Measurements from ENCODE around the gene CDAN1.

Gene CDAN1

GRCh38 chr15:42736793-42737528 lies at the start of gene CDAN1:
CDAN1 (minus strand) TSS chr15:42737128; CDS start chr15:42737102, 26 bp downstream.
- TF ChIP-seq EP300 (IDR thresholded peaks at IDR 0.05; ENCODE audit: borderline replicate concordance) (no peak; the same call in 1 of the 2 replicates), TCF12 (IDR thresholded peaks at IDR 0.05; ENCODE audit: low read depth) (no peak), TAF1 (IDR thresholded peaks at IDR 0.05; ENCODE audit: low read depth) (peak; percentile 85), CEBPB (IDR thresholded peaks at IDR 0.05) (no peak), ZBTB7A (IDR thresholded peaks at IDR 0.05; ENCODE audit: low read depth) (0 out of 2 replicates have a peak, but pooled peaks have one; percentile 19), MAX (IDR thresholded peaks at IDR 0.05) (peak; percentile 36; the same call in 1 of the 2 replicates), NFIC (IDR thresholded peaks at IDR 0.05) (no peak), YY1 (IDR thresholded peaks at IDR 0.05; ENCODE audit: low read depth) (peak; percentile 87), REST (IDR thresholded peaks at IDR 0.05; ENCODE audit: low read depth) (no peak), CREB1 (IDR thresholded peaks at IDR 0.05; ENCODE audit: low read depth) (no peak), RAD21 (IDR thresholded peaks at IDR 0.05; ENCODE audit: low read depth) (no peak), USF1 (IDR thresholded peaks at IDR 0.05) (no peak)

GRCh38 chr15:42785569-42785968 lies 48.6 kb upstream of the CDAN1 start:
- TF ChIP-seq NFIC (IDR thresholded peaks at IDR 0.05) (no peak), CREB1 (IDR thresholded peaks at IDR 0.05; ENCODE audit: low read depth) (no peak), MAX (IDR thresholded peaks at IDR 0.05) (no peak), FOXM1 (IDR thresholded peaks at IDR 0.05; ENCODE audit: borderline replicate concordance, low read depth) (no peak), TEAD4 (IDR thresholded peaks at IDR 0.05) (no peak), TCF12 (IDR thresholded peaks at IDR 0.05; ENCODE audit: low read depth) (no peak), EP300 (IDR thresholded peaks at IDR 0.05; ENCODE audit: borderline replicate concordance) (no peak), USF1 (IDR thresholded peaks at IDR 0.05) (no peak), ZBTB7A (IDR thresholded peaks at IDR 0.05; ENCODE audit: low read depth) (no peak), TAF1 (IDR thresholded peaks at IDR 0.05; ENCODE audit: low read depth) (no peak), EGR1 (IDR thresholded peaks at IDR 0.05) (no peak), CEBPB (IDR thresholded peaks at IDR 0.05) (no peak), RAD21 (IDR thresholded peaks at IDR 0.05; ENCODE audit: low read depth) (no peak), YY1 (IDR thresholded peaks at IDR 0.05; ENCODE audit: low read depth) (no peak)

- TF ChIP-seq NFIC (IDR thresholded peaks at IDR 0.05), result no peak
- TF ChIP-seq MAX (IDR thresholded peaks at IDR 0.05), result no peak
- TF ChIP-seq TCF12 (IDR thresholded peaks at IDR 0.05; ENCODE audit: low read depth), result no peak
- TF ChIP-seq REST (IDR thresholded peaks at IDR 0.05; ENCODE audit: low read depth), result no peak
- no peak for TF ChIP-seq CEBPB (IDR thresholded peaks at IDR 0.05)
- no peak for TF ChIP-seq CREB1 (IDR thresholded peaks at IDR 0.05; ENCODE audit: low read depth)
- TF ChIP-seq EP300 (IDR thresholded peaks at IDR 0.05; ENCODE audit: borderline replicate concordance), result no peak
- no peak for TF ChIP-seq FOXM1 (IDR thresholded peaks at IDR 0.05; ENCODE audit: borderline replicate concordance, low read depth)
- TF ChIP-seq TAF1 (IDR thresholded peaks at IDR 0.05; ENCODE audit: low read depth), result no peak
- no peak for TF ChIP-seq EGR1 (IDR thresholded peaks at IDR 0.05)
Measured at GRCh38 chr15:42784705-42785104, 47.8 kb upstream of the CDAN1 start.

- no peak for TF ChIP-seq EGR1 (IDR thresholded peaks at IDR 0.05)
- TF ChIP-seq EP300 (IDR thresholded peaks at IDR 0.05; ENCODE audit: borderline replicate concordance), result no peak
- no peak for TF ChIP-seq MAX (IDR thresholded peaks at IDR 0.05)
- TF ChIP-seq NFIC (IDR thresholded peaks at IDR 0.05), result no peak
- no peak for TF ChIP-seq TCF12 (IDR thresholded peaks at IDR 0.05; ENCODE audit: low read depth)
- TF ChIP-seq CREB1 (IDR thresholded peaks at IDR 0.05; ENCODE audit: low read depth), result no peak
- no peak for TF ChIP-seq RAD21 (IDR thresholded peaks at IDR 0.05; ENCODE audit: low read depth)
- TF ChIP-seq FOXM1 (IDR thresholded peaks at IDR 0.05; ENCODE audit: borderline replicate concordance, low read depth), result no peak
- TF ChIP-seq USF1 (IDR thresholded peaks at IDR 0.05), result no peak
- no peak for TF ChIP-seq TAF1 (IDR thresholded peaks at IDR 0.05; ENCODE audit: low read depth)
- TF ChIP-seq CEBPB (IDR thresholded peaks at IDR 0.05), result no peak
Measured at GRCh38 chr15:42782716-42783115, 45.8 kb upstream of the CDAN1 start.

All from Ishikawa (cell line).